PC-3 (cell line): ENCODE results near the gene OR2B6. TPM values are rescaled to one million over a fixed set of nuclear protein-coding genes. Genes with fewer than 3 reads are reported as not detected.
A peak's percentile ranks its signal among the peaks of the same experiment; 100 is the strongest.

Experiments
- ATAC-seq: fragments of 200-7000 bp; cut with Tn5 transposase; 2 replicates; pipeline ENCODE4 v1.9.1; 2020; ENCODE audit warnings: mild to moderate bottlenecking, moderate library complexity
- BruUV-seq: library from RNA; stranded (reverse); fragments of 400-500 nt; replicated peaks from 2 replicates; lab custom pipeline; 2021; lab: Mats Ljungman, UMichigan
- CTCF ChIA-PET: fragments of 300-600 bp; sonication (Branson Sonifier 250); formaldehyde crosslinking; loops from one replicate; lab custom pipeline; 2022; ENCODE audit warnings: antibody characterized with exemption; lab: Charles Lee
- POLR2A ChIA-PET: fragments of 300-600 bp; sonication (Branson Sonifier 250); formaldehyde crosslinking; loops from one replicate; lab custom pipeline; 2022; ENCODE audit warnings: antibody characterized with exemption; ENCODE audit not compliant: unreplicated experiment; lab: Charles Lee
- DNase-seq: peaks from one replicate; pipeline ENCODE4 v3.0.0-alpha.2; 2015
- H2AFZ ChIP-seq: fragments of 300-600 bp; sonication (generic); 2 replicates; pipeline ENCODE4 v1.6.0; 2016; ENCODE audit warnings: antibody characterized with exemption, low read length
- H3F3A ChIP-seq: fragments of 300-600 bp; sonication (generic); one replicate; pipeline ENCODE4 v1.6.0; 2017; ENCODE audit warnings: antibody characterized with exemption, low read length, control low read depth, mild to moderate bottlenecking; ENCODE audit not compliant: unreplicated experiment
- H3K27ac ChIP-seq: fragments of 300-600 bp; sonication (generic); 2 replicates; pipeline ENCODE4 v1.5.1; 2016; ENCODE audit warnings: mild to moderate bottlenecking, low read length
- H3K27me3 ChIP-seq: fragments of 300-600 bp; sonication (generic); 2 replicates; pipeline ENCODE4 v1.6.1; 2016; ENCODE audit warnings: low read length, mixed read lengths
- H3K36me3 ChIP-seq: fragments of 300-600 bp; sonication (generic); 2 replicates; pipeline ENCODE4 v1.6.1; 2016; ENCODE audit warnings: low read depth, mixed run types, low read length, mixed read lengths
- H3K4me1 ChIP-seq: fragments of 300-600 bp; sonication (generic); 2 replicates; pipeline ENCODE4 v1.5.1; 2016; ENCODE audit warnings: low read length; ENCODE audit not compliant: insufficient read depth
- H3K4me2 ChIP-seq: fragments of 300-600 bp; sonication (generic); 2 replicates; pipeline ENCODE4 v1.6.0; 2016; ENCODE audit warnings: low read length
- H3K4me3 ChIP-seq: fragments of 300-600 bp; sonication (generic); 2 replicates; pipeline ENCODE4 v1.5.1; 2016; ENCODE audit warnings: mild to moderate bottlenecking, low read length, mixed read lengths
- H3K79me2 ChIP-seq: fragments of 300-600 bp; sonication (generic); 2 replicates; pipeline ENCODE4 v1.6.1; 2017; ENCODE audit warnings: low read length, mixed read lengths
- H3K9ac ChIP-seq: fragments of 300-600 bp; sonication (generic); 2 replicates; pipeline ENCODE4 v1.6.0; 2016; ENCODE audit warnings: mild to moderate bottlenecking, low read length
- H3K9me2 ChIP-seq: fragments of 300-600 bp; sonication (generic); replicated peaks from 2 replicates; pipeline ENCODE4 v1.6.1; 2016; ENCODE audit warnings: mixed run types, low read length, mixed read lengths
- H3K9me3 ChIP-seq: fragments of 300-600 bp; sonication (generic); 2 replicates; pipeline ENCODE4 v1.6.1; 2016; ENCODE audit warnings: low read length, mixed read lengths
- H4K20me1 ChIP-seq: fragments of 300-600 bp; sonication (generic); 2 replicates; pipeline ENCODE4 v1.6.1; 2016; ENCODE audit warnings: low read length, mixed read lengths
- EZH2 ChIP-seq: fragments of 300-600 bp; sonication (generic); IDR thresholded peaks from one replicate; pipeline ENCODE4 v1.6.1; 2017; ENCODE audit warnings: antibody characterized with exemption, mild to moderate bottlenecking, low read length; ENCODE audit not compliant: unreplicated experiment
- EZH2phosphoT487 ChIP-seq: fragments of 300-600 bp; sonication (generic); IDR thresholded peaks from 2 replicates; pipeline ENCODE4 v1.6.1; 2018; ENCODE audit warnings: mild to moderate bottlenecking, antibody characterized with exemption, low read length, borderline replicate concordance
- intact Hi-C: fragments of 100-400 bp; cut with micrococcal nuclease; formaldehyde crosslinking; loops from 2 replicates; pipeline ENCODE4 v1.9.0; 2023
- total RNA-seq: library from RNA; depleted of rRNA; stranded (reverse); fragments of >200 nt; gene quantifications from 2 replicates; pipeline ENCODE4 v1.2.3, GENCODE V29; 2014
- TF ChIP-seq, protein P1 (sequence below): fragments of 300-600 bp; sonication (generic); conservative IDR thresholded peaks from 2 replicates; pipeline ENCODE4 v1.5.1; 2017; ENCODE audit warnings: antibody characterized with exemption, low read depth, mild to moderate bottlenecking, low read length

OR2B6 gene
- total RNA-seq, 1 experiment from 2014 or later, result not detected

DNA sequence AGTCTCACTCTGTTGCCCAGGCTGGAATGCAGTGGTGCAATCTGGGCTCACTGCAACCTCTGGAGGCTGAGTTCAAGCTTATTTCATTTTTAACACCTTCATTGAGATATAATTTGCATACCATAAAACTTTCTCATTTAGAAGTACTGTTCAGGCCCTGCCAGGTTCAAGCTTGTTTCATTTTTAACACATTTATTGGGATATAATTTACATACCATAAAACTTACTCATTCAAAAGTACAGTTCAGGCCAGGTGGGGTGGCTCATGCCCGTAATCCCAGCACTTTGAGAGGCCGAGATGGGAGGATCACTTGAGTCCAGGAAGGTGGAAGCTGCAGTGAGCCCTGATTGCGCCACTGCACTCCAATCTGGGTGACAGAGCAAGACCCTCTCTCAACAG is 5.5 kb downstream of the OR2B6 start:
- ChIA-PET CTCF (no interaction called here), POLR2A (no interaction called here)
- no peaks in the 10 kb centered on the region for H4K20me1 ChIP-seq
- no peaks in the 10 kb centered on the region for H3K9me2 ChIP-seq
- H3K9me3 ChIP-seq, result no peaks in the 10 kb centered on the region
- no peak overlapping the region for H3K4me3 ChIP-seq
- H3K27me3 ChIP-seq, result no peaks in the 10 kb centered on the region
- no peaks in the 10 kb centered on the region for H3F3A ChIP-seq
- no peak for TF ChIP-seq EZH2
- TF ChIP-seq, protein P1, sequence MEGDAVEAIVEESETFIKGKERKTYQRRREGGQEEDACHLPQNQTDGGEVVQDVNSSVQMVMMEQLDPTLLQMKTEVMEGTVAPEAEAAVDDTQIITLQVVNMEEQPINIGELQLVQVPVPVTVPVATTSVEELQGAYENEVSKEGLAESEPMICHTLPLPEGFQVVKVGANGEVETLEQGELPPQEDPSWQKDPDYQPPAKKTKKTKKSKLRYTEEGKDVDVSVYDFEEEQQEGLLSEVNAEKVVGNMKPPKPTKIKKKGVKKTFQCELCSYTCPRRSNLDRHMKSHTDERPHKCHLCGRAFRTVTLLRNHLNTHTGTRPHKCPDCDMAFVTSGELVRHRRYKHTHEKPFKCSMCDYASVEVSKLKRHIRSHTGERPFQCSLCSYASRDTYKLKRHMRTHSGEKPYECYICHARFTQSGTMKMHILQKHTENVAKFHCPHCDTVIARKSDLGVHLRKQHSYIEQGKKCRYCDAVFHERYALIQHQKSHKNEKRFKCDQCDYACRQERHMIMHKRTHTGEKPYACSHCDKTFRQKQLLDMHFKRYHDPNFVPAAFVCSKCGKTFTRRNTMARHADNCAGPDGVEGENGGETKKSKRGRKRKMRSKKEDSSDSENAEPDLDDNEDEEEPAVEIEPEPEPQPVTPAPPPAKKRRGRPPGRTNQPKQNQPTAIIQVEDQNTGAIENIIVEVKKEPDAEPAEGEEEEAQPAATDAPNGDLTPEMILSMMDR, result no peak
- TF ChIP-seq EZH2phosphoT487, result no peak
- DNase-seq, result peak; percentile 11
- BruUV-seq, result no TSS peak
- no peaks in the 10 kb centered on the region for H3K36me3 ChIP-seq
- no peak overlapping the region for H3K4me2 ChIP-seq
- H3K9ac ChIP-seq, result no peak overlapping the region
- ATAC-seq, result no peak; the same call in 1 of the 2 replicates
- H2AFZ ChIP-seq, result no peak overlapping the region
- intact Hi-C loops, result no loop called here
- no peaks in the 10 kb centered on the region for H3K79me2 ChIP-seq
- no peak overlapping the region for H3K27ac ChIP-seq
- no peaks in the 10 kb centered on the region for H3K4me1 ChIP-seq

DNA sequence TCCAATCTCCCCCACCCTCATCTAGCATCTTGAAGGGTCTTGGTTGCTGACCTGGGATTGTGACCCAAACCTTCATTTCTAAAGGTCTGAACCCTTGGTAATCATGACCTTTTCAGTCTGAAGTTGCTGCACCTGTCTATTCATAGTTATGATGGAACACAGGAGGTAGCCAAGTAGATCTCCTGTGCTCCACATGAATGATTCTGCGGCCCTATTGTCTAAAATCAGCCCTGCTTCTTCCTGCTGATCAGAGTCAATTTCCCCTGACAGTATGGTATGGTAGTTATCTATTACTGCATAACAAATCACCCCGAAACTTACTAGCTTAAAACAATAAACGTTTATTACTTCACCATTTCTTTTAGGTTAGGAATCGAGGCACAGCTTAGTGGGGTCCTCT is 9.0 kb downstream of the OR2B6 start:
- intact Hi-C loops, result no loop called here
- no peak overlapping the region for H2AFZ ChIP-seq
- H3K79me2 ChIP-seq, result no peaks in the 10 kb centered on the region
- H4K20me1 ChIP-seq, result no peaks in the 10 kb centered on the region
- H3K9ac ChIP-seq, result no peak overlapping the region
- no peaks in the 10 kb centered on the region for H3F3A ChIP-seq
- ChIA-PET CTCF (no interaction called here), POLR2A (no interaction called here)
- TF ChIP-seq, protein P1, result no peak
- no peak for TF ChIP-seq EZH2
- TF ChIP-seq EZH2phosphoT487, result no peak
- ATAC-seq (no peak), DNase-seq (no peak)
- no peaks in the 10 kb centered on the region for H3K36me3 ChIP-seq
- BruUV-seq, result no TSS peak
- no peaks in the 10 kb centered on the region for H3K9me3 ChIP-seq
- no peak overlapping the region for H3K4me3 ChIP-seq
- no peaks in the 10 kb centered on the region for H3K9me2 ChIP-seq
- no peak overlapping the region for H3K4me2 ChIP-seq
- no peaks in the 10 kb centered on the region for H3K4me1 ChIP-seq
- H3K27ac ChIP-seq, result no peak overlapping the region
- H3K27me3 ChIP-seq, result no peaks in the 10 kb centered on the region

DNA sequence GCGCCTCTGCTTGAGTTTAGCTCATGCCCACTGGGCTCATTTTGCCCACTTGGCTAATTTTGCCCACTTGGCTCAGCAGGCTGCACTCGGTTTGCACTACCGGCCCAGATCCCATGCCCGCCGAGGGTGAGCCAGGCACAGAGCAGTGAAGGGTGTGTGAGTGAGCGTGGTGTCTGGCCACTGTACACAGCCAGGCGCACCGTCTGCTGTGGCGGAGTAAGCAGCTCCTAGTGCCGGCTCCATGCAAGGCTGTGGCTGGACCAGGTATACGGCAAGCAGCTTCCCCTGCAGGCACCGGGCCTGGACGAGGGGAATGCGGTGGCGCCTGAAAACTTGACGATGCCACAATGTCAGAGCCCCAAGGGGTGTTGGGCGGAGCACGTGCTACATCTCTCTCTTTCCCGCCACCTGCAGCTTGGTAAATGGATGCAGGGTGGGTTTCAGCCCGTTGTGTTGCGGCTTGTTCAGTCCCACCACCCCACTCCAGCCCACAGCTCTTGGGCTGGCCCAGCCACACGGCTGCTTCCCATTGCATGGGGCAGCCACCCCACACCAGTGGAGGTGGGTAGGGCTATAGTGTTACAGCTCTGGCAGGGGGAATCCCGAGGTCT is 9.9 kb downstream of the OR2B6 start:
- CTCF ChIA-PET, result interaction anchor here (0.6 kb wide), 1 partner anchor 212 kb away, joined by 4 read pairs; no protein-coding TSS in a partner anchor
- no peak overlapping the region for H2AFZ ChIP-seq
- BruUV-seq, result no TSS peak

More for the DNA sequence above, 9.9 kb downstream of the OR2B6 start:
- TF ChIP-seq, protein P1, result no peak
- no peak for TF ChIP-seq EZH2phosphoT487
- TF ChIP-seq EZH2, result no peak
- Histone ChIP-seq H3K9me2 (no peaks in the 10 kb centered on the region), H3F3A (no peaks in the 10 kb centered on the region), H3K9me3 (no peaks in the 10 kb centered on the region), H3K27ac (no peak overlapping the region), H3K4me1 (no peaks in the 10 kb centered on the region), H3K9ac (no peak overlapping the region), H3K36me3 (no peaks in the 10 kb centered on the region), H4K20me1 (no peaks in the 10 kb centered on the region), H3K4me2 (no peak overlapping the region), H3K4me3 (no peak overlapping the region), H3K27me3 (no peaks in the 10 kb centered on the region), H3K79me2 (no peaks in the 10 kb centered on the region)
- POLR2A ChIA-PET, result no interaction called here
- DNase-seq, result no peak
- intact Hi-C loops, result no loop called here
- no peak for ATAC-seq
